ENCODE results near the gene WHRN.

DNA sequence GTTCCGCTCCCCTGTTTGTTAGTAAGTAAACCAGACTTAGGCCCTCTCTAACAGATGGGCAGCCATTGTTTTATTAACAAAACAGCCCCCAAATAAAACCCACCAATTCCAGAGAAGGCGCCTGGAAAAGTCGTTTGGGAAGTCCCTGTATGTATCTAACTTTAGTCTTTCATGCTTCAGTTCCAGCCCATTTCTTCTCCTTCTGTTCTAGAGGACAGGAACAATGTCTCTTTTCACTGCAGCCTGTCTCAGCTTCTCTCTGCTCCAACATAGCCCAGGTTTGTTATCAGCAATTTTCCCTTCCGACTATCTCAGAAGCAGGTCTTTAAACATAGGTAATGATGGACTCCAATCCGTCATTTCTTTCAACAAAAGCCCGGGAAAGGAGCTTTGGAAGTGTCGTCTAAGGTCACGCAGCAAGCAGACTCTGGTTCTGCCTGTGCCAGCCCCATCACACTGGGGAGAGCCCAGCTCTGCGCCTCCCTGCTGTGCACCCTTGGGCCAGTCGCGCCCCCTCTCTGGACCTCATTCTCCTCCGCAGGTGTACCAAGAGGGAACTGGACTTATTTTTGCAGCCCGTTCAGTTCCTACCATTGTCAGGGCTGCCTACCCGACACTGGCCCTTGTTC, 107.9 kb downstream of the WHRN start:
- no peak for TF ChIP-seq CTCF (conservative IDR thresholded peaks at IDR 0.05; ENCODE audit: low read depth in 2 of 2)
- no peak for TF ChIP-seq EZH2phosphoT487 (IDR thresholded peaks at IDR 0.05; ENCODE audit: unreplicated experiment)
- no peak for TF ChIP-seq CREB1 (CRISPR knock-in tag; IDR thresholded peaks at IDR 0.05; ENCODE audit: low read depth)
- TF ChIP-seq POLR2AphosphoS5 (IDR thresholded peaks at IDR 0.05; ENCODE audit: low read depth), result no peak
- TF ChIP-seq EZH2 (IDR thresholded peaks at IDR 0.05; ENCODE audit: low read depth, unreplicated experiment), result no peak
- TF ChIP-seq, protein P1, sequence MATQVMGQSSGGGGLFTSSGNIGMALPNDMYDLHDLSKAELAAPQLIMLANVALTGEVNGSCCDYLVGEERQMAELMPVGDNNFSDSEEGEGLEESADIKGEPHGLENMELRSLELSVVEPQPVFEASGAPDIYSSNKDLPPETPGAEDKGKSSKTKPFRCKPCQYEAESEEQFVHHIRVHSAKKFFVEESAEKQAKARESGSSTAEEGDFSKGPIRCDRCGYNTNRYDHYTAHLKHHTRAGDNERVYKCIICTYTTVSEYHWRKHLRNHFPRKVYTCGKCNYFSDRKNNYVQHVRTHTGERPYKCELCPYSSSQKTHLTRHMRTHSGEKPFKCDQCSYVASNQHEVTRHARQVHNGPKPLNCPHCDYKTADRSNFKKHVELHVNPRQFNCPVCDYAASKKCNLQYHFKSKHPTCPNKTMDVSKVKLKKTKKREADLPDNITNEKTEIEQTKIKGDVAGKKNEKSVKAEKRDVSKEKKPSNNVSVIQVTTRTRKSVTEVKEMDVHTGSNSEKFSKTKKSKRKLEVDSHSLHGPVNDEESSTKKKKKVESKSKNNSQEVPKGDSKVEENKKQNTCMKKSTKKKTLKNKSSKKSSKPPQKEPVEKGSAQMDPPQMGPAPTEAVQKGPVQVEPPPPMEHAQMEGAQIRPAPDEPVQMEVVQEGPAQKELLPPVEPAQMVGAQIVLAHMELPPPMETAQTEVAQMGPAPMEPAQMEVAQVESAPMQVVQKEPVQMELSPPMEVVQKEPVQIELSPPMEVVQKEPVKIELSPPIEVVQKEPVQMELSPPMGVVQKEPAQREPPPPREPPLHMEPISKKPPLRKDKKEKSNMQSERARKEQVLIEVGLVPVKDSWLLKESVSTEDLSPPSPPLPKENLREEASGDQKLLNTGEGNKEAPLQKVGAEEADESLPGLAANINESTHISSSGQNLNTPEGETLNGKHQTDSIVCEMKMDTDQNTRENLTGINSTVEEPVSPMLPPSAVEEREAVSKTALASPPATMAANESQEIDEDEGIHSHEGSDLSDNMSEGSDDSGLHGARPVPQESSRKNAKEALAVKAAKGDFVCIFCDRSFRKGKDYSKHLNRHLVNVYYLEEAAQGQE (IDR thresholded peaks at IDR 0.05; ENCODE audit: unreplicated experiment), result no peak

All from GM23338 (cell line).